ENCODE data around the gene COA7.
"Not testable (repeated sequence)": the region's sequence is repeated elsewhere in the genome, so short reads cannot be mapped to it uniquely, and the experiment has no call there.

The COA7 gene

GRCh38 chr1:52697795-52698674, at the start of gene COA7:
Gene COA7 (minus strand): TSS chr1:52698347. CDS start chr1:52698326, 21 bp downstream.
- DNase-seq (ENCODE audit: insufficient read length, low spot score) (peak; percentile 74), FAIRE-seq (no peak)

- FAIRE-seq (no peak), DNase-seq (ENCODE audit: insufficient read length, low spot score) (no peak)
Measured at GRCh38 chr1:52747450-52747849, 49.3 kb upstream of the COA7 start.

GRCh38 chr1:52746189-52746588, 48.0 kb upstream of the COA7 start:
- DNase-seq (ENCODE audit: insufficient read length, low spot score) = no peak
- no peak for FAIRE-seq

- DNase-seq (ENCODE audit: insufficient read length, low spot score) (no peak), FAIRE-seq (no peak)
Measured at GRCh38 chr1:52741259-52741658, 43.1 kb upstream of the COA7 start.

- no peak for FAIRE-seq
- DNase-seq (ENCODE audit: insufficient read length, low spot score) = no peak
Measured at GRCh38 chr1:52739699-52740467, 41.7 kb upstream of the COA7 start.

- no peak for DNase-seq (ENCODE audit: insufficient read length, low spot score)
- no peak for FAIRE-seq
Measured at GRCh38 chr1:52738893-52739292, 40.7 kb upstream of the COA7 start.

GRCh38 chr1:52738148-52738547, 40.0 kb upstream of the COA7 start:
- no peak for FAIRE-seq
- no peak for DNase-seq (ENCODE audit: insufficient read length, low spot score)

GRCh38 chr1:52735371-52735770, 37.2 kb upstream of the COA7 start:
- not testable (repeated sequence) for FAIRE-seq; DNase-seq (ENCODE audit: insufficient read length, low spot score)

GRCh38 chr1:52733368-52733767, 35.2 kb upstream of the COA7 start:
- DNase-seq (ENCODE audit: insufficient read length, low spot score) = no peak
- FAIRE-seq = no peak

GRCh38 chr1:52727956-52728656, 30.0 kb upstream of the COA7 start:
- no peak for DNase-seq (ENCODE audit: insufficient read length, low spot score)

GRCh38 chr1:52727114-52727586, 29.0 kb upstream of the COA7 start:
- DNase-seq (ENCODE audit: insufficient read length, low spot score) (no peak), FAIRE-seq (no peak)

More at GRCh38 chr1:52727956-52728656, 30.0 kb upstream of the COA7 start:
- no peak for FAIRE-seq

GRCh38 chr1:52726265-52727113, 28.3 kb upstream of the COA7 start, which contains the start of gene ZYG11B:
Gene ZYG11B (plus strand): TSS chr1:52726453. CDS start chr1:52726654, 201 bp downstream.
- DNase-seq (ENCODE audit: insufficient read length, low spot score) (peak; percentile 88), FAIRE-seq (no peak)

- FAIRE-seq = no peak
- no peak for DNase-seq (ENCODE audit: insufficient read length, low spot score)
Measured at GRCh38 chr1:52725903-52726264, 27.7 kb upstream of the COA7 start.

- no peak for FAIRE-seq
Measured at GRCh38 chr1:52723260-52723659, 25.1 kb upstream of the COA7 start.

GRCh38 chr1:52715296-52715695, 17.1 kb upstream of the COA7 start:
- FAIRE-seq; DNase-seq (ENCODE audit: insufficient read length, low spot score): not testable (repeated sequence)

More at GRCh38 chr1:52723260-52723659, 25.1 kb upstream of the COA7 start:
- DNase-seq (ENCODE audit: insufficient read length, low spot score) = no peak

- no peak for DNase-seq (ENCODE audit: insufficient read length, low spot score)
- no peak for FAIRE-seq
Measured at GRCh38 chr1:52713590-52713989, 15.4 kb upstream of the COA7 start.

- FAIRE-seq (no peak), DNase-seq (ENCODE audit: insufficient read length, low spot score) (no peak)
Measured at GRCh38 chr1:52709016-52709415, 10.9 kb upstream of the COA7 start.

- DNase-seq (ENCODE audit: insufficient read length, low spot score) = peak; percentile 54
Measured at GRCh38 chr1:52707927-52708655, 9.9 kb upstream of the COA7 start.

More at GRCh38 chr1:52707927-52708655, 9.9 kb upstream of the COA7 start:
- peak; percentile 26 for FAIRE-seq
